Skin epidermis (tissue), 12 donors: ENCODE measurements around the gene CSGALNACT2.
"Not testable (repeated sequence)": the region's sequence is repeated elsewhere in the genome, so short reads cannot be mapped to it uniquely, and the experiment has no call there.

Source experiments
- H3K27ac ChIP-seq, 21 experiments: fragments of 200-600 bp; sonication (generic) in 11 of 21; one replicate each; pipeline ENCODE4 v1.5.0; 2020; ENCODE audit warnings: mild to moderate bottlenecking in 3 of 21, inconsistent platforms in 2 of 21, moderate library complexity in 2 of 21
- H3K4me3 ChIP-seq, 7 experiments: fragments of 200-600 bp; sonication (generic) in 2 of 7; one replicate each; pipeline ENCODE4 v1.5.0; 2020; ENCODE audit warnings: inconsistent platforms in 2 of 7, mild to moderate bottlenecking in 2 of 7, moderate library complexity in 1 of 7

Gene CSGALNACT2, protein sequence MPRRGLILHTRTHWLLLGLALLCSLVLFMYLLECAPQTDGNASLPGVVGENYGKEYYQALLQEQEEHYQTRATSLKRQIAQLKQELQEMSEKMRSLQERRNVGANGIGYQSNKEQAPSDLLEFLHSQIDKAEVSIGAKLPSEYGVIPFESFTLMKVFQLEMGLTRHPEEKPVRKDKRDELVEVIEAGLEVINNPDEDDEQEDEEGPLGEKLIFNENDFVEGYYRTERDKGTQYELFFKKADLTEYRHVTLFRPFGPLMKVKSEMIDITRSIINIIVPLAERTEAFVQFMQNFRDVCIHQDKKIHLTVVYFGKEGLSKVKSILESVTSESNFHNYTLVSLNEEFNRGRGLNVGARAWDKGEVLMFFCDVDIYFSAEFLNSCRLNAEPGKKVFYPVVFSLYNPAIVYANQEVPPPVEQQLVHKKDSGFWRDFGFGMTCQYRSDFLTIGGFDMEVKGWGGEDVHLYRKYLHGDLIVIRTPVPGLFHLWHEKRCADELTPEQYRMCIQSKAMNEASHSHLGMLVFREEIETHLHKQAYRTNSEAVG

GRCh38 chr10:43138021-43138756 lies at the start of gene CSGALNACT2:
Gene CSGALNACT2 (plus strand): TSS chr10:43138445. CDS start chr10:43155150, 16,705 bp downstream.
- H3K4me3 ChIP-seq, result peak within 1 kb of the TSS; percentile 81 to 96 (median 91)
- peak within 1 kb of the TSS; percentile 77 to 98 (median 95) for H3K27ac ChIP-seq

DNA sequence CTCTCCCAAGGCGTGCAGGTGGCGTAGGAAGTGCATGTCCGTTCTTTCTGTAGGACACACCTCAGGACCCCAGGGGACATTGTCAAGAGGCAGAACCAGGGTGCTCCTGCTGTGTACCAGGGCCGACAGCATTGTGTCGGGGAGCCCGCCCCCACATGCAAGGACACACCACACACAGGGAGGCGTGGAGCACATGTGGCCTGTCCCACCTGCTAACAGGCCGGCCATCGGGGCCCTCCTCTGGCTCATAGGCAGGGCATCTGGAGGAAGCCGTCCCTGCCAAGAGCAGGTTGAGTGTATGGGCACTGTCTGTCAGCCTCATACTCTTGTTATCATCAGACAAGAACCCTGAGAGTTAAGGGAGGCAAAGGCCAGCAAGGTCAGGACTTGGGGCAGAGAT lies 48.7 kb upstream of the CSGALNACT2 start:
- no peak overlapping the region for H3K27ac ChIP-seq
- no peak overlapping the region for H3K4me3 ChIP-seq

DNA sequence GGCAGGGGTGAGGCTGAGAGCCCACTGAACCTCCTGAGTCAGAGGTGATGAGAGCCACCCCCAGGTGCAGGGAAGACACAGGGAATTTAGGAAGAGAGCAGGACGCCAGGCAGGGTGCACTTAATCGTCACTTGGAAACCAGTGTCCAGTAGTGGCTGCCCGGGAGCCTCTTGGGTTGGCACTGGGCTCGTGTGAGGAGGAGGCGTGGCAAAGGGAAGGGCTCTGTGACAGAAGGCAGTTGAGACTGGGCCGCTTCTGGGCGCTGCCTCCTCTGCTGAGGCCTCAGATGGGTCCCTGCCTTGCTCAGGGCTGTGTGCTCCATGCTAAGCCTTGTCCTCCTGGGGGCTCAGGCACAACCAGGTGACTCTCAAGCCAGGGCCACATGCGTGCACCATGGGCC lies 48.1 kb upstream of the CSGALNACT2 start:
- H3K27ac ChIP-seq, result no peak overlapping the region
- no peak overlapping the region for H3K4me3 ChIP-seq

- Histone ChIP-seq H3K4me3 (no peak overlapping the region), H3K27ac (no peak overlapping the region)
Observed at GRCh38 chr10:43090664-43091063, 47.6 kb upstream of the CSGALNACT2 start.

GRCh38 chr10:43091846-43092245 lies 46.4 kb upstream of the CSGALNACT2 start:
- no peak overlapping the region for H3K4me3 ChIP-seq
- H3K27ac ChIP-seq, result no peak overlapping the region

GRCh38 chr10:43093423-43094076 lies 44.7 kb upstream of the CSGALNACT2 start:
- no peak overlapping the region for H3K4me3 ChIP-seq
- no peak overlapping the region for H3K27ac ChIP-seq

DNA sequence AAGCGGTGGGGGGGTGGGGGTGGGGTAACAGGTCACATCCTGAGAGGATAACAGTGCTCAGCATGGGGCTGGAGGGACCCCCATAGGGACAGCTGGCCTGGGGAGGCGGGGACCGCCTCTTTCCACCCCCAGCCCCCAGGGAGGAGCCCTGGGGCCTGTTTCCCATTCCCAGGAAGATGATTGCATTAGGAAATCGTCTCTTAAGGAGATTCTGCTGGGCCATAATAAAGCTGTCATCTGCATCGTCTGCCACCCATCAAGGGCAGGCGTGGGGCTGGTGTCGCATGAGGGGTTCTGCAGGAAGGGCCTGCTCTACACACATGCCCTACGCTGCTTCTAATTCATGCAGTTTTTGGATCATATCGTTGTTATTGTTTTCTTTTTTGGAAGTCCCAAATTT lies 44.2 kb upstream of the CSGALNACT2 start:
- no peak overlapping the region for H3K4me3 ChIP-seq
- no peak overlapping the region for H3K27ac ChIP-seq

GRCh38 chr10:43099339-43099738 lies 38.9 kb upstream of the CSGALNACT2 start:
- H3K27ac ChIP-seq, H3K4me3 ChIP-seq: not testable (repeated sequence)

DNA sequence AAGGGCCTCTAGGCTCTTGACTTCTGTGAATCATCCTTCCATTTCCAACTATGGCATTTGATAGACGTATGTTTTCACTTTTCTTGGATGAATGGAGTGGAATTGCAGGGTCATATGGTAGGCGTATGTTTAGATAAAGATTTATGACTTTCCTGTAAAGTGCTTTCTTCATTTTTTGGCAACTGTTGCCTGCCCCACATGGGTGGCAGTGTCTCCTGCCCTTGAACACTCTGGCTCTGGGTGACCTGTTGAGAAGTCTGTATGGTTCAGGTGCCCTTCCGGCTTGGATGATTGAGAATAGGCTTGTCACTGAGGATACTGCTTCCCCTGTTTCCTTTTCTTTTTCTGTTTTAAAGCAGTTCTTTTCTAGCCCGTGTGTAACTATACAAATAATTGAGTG lies 38.3 kb upstream of the CSGALNACT2 start:
- Histone ChIP-seq H3K4me3 (no peak overlapping the region), H3K27ac (no peak overlapping the region)

DNA sequence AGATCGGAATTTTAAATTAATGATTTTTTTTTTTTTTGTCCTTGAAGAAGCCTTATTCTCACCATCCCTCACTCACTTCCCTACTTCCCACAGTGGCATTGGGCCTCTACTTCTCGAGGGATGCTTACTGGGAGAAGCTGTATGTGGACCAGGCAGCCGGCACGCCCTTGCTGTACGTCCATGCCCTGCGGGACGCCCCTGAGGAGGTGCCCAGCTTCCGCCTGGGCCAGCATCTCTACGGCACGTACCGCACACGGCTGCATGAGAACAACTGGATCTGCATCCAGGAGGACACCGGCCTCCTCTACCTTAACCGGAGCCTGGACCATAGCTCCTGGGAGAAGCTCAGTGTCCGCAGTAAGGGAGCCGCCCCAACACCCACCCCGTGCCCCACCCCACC lies 37.9 kb upstream of the CSGALNACT2 start:
- H3K4me3 ChIP-seq, result no peak overlapping the region
- H3K27ac ChIP-seq, result no peak overlapping the region

DNA sequence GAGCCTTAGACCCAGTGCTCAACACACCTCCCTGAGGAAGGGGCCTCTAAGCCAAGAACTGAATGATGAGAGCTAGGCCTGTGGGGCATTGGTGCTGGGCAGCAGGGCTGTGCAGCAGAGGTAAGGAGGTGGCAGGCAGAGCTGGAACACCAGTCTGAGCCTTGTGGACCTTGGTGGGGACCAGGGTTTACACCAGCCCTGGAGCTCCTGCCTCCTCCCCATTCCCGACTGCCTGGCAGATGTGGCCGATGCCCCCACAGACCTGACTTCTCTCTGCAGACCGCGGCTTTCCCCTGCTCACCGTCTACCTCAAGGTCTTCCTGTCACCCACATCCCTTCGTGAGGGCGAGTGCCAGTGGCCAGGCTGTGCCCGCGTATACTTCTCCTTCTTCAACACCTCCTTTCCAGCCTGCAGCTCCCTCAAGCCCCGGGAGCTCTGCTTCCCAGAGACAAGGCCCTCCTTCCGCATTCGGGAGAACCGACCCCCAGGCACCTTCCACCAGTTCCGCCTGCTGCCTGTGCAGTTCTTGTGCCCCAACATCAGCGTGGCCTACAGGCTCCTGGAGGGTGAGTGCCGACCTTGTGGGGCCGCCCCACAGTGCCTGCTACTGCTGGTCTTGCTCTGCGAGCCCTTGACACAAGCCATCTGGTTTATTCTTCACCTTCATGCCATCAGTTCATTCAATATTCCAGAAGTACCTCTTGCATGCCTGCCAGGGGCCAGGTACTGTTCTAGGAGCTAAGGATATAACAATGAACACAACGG lies 36.0 kb upstream of the CSGALNACT2 start:
- no peak overlapping the region for H3K27ac ChIP-seq
- H3K4me3 ChIP-seq, result no peak overlapping the region

DNA sequence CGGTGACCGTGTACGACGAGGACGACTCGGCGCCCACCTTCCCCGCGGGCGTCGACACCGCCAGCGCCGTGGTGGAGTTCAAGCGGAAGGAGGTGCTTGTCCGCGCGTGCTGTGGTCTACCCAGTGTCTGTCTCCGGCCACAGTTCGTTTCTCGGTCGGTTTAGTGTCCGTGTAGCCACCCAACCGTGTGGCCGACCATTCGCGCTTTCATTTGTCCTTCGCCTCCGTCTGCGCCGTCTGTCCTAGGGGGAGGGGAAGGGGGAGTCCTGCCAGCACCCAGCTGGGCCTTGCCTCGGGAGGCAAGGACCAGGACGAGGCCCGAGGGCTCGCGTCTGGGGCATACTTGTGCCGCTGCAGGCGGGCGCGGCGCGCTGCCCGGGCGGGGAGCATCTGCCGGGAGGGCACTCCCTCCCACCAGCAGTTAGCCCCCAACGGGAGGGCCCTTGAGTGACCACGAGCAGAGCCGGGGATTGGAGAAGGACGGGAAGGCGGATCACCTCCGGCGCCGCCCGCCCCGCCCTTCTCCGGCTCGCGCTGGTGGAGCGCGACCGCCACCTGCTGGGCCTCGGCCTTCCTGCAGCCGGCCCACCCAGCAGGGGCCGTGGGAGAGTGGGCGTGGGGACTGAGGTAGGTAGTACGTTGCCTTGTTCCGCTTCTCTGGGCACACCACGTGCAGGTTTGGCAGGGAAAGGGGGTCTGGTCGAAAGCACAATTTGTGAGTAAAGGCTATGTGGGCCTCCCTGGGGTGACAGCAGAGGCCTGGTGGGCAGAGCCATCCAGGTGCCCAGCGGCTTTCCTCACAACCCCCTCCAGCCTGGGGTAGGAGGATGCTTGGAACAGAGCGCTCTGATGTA lies 32.9 kb upstream of the CSGALNACT2 start:
- H3K27ac ChIP-seq, result peak overlapping the region in 1 of 21 experiments; percentile 11
- H3K4me3 ChIP-seq, result peak overlapping the region; percentile 34 to 47 (median 40)

DNA sequence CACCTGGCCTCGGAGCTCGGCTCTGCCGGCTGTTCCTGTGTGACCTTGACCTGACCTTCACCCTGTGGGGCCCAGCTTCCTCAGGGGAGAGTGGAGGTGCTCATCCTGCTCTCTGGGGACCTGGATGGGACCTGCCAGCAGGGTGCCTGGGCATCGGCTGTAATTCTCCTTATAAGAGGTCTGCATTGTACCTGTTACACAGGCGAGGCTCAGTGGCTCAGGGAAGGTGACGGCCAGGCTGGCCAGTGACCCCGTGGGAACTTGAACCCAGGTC lies 32.4 kb upstream of the CSGALNACT2 start:
- Histone ChIP-seq H3K27ac (no peak overlapping the region), H3K4me3 (peak overlapping the region in 1 of 7 experiments; percentile 40)

DNA sequence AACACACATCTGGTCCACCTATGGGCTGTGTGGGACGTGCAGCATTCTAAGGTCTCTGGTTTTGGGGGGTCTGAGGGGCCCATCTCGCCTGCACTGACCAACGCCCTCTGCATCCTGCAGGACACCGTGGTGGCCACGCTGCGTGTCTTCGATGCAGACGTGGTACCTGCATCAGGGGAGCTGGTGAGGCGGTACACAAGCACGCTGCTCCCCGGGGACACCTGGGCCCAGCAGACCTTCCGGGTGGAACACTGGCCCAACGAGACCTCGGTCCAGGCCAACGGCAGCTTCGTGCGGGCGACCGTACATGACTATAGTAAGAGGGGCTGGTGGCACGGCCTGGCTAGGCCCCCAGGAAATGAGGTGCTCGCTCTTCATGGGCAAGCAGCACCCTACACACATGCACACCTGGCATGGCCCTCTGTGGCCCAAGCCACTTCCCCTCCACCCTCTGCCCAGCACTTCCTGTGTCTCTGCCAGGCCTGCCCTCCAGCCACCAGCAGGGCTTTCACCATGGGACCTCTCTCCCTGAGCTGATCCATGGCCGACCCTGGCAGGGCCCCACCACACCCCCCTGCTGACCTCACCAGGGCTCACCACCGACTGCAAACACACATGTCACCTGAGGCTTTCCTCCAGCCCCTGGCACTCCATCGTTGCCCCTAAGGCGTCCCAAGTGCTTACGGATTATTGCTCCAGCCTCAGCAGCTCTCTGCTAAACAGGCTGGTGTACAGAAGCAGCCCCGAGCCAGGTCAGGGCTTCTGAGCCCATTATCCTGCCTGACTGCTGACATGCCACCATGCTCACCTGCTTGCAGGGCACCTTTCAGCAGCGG lies 31.8 kb upstream of the CSGALNACT2 start:
- Histone ChIP-seq H3K4me3 (no peak overlapping the region), H3K27ac (no peak overlapping the region)

- no peak overlapping the region for H3K27ac ChIP-seq
Observed at GRCh38 chr10:43108951-43109350, 29.3 kb upstream of the CSGALNACT2 start.

GRCh38 chr10:43109671-43110249 lies 28.5 kb upstream of the CSGALNACT2 start:
- H3K4me3 ChIP-seq, result no peak overlapping the region
- H3K27ac ChIP-seq, result peak overlapping the region in 13 of 21 experiments; percentile 4 to 79 (median 54)

More at GRCh38 chr10:43108951-43109350, 29.3 kb upstream of the CSGALNACT2 start:
- H3K4me3 ChIP-seq, result no peak overlapping the region

GRCh38 chr10:43110338-43111071 lies 27.7 kb upstream of the CSGALNACT2 start:
- Histone ChIP-seq H3K4me3 (no peak overlapping the region), H3K27ac (peak overlapping the region in 15 of 21 experiments; percentile 4 to 79 (median 37))
